ENCODE measurements around the gene HTR2C.

HTR2C gene

DNA sequence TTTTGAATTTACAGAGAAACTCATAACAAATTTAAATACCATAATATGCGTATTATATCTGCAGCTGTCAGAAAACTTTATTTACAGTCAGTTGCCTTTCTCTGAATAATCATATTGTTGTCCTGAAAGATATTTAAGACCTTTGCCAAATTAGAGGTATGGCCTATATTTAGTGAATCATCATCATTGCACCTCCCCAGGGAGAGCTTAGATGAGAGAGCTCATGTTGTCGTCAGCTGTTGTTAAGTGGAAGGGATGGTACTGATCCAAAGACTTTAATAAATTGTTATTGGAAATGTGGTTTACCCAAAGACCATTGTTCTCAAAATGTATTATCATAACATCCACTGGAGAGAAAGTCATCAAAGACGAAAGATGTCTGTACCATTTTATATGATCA lies 128.6 kb downstream of the HTR2C start:
- H3K4me3 ChIP-seq (ENCODE audit: low read depth, low read length): no peak overlapping the region
- no peak for TF ChIP-seq CTCF (IDR thresholded peaks at IDR 0.05; ENCODE audit: borderline replicate concordance, insufficient read depth, low read depth, low read length)

DNA sequence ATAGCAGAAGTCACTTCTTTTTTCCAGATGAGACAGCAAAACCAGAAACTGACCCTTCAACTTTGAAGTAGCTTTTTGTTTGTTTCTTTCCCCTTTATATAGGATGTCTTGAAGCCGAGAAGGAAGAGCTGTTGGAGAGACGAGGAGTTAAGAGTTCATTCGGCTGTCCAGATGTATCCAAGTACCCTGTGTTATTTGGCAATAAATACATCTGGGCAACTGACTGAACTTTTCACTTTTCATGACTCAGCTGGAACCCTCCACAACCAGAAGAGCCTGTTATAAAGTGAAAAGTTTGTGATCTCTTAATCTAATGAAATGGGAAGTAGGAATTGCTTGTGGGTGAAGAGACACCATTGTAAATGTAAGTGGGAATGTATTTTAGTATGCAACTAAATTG lies 131.2 kb downstream of the HTR2C start:
- no peak overlapping the region for H3K4me3 ChIP-seq (ENCODE audit: low read depth, low read length)
- no peak for TF ChIP-seq CTCF (IDR thresholded peaks at IDR 0.05; ENCODE audit: borderline replicate concordance, insufficient read depth, low read depth, low read length)

GRCh38 chrX:114717921-114718320 lies 134.0 kb downstream of the HTR2C start:
- TF ChIP-seq CTCF (IDR thresholded peaks at IDR 0.05; ENCODE audit: borderline replicate concordance, insufficient read depth, low read depth, low read length): peak; percentile 65
- H3K4me3 ChIP-seq (ENCODE audit: low read depth, low read length): no peak overlapping the region

- no peak overlapping the region for H3K4me3 ChIP-seq (ENCODE audit: low read depth, low read length)
- TF ChIP-seq CTCF (IDR thresholded peaks at IDR 0.05; ENCODE audit: borderline replicate concordance, insufficient read depth, low read depth, low read length): no peak
These were observed 182.7 kb downstream of the HTR2C start for GRCh38 chrX:114766541-114766940.

DNA sequence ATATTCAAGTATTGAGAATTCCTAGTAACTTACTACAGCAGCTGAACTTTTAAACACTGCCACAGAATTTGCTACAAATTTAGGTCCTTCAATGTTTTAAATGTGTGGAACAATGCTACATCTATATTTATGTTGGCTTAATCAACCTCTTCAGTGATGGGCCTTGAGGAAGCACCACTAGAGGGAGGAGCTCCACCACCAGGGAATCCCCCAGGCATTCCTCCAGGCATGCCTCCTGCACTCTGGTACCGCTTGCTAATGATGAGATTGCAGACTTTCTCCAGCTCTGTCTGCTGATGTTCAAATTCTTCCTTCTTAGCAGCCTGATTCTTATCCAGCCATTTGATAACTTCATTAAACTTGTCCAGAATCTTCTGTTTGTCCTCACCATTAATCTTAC lies 190.8 kb downstream of the HTR2C start:
- TF ChIP-seq CTCF (IDR thresholded peaks at IDR 0.05; ENCODE audit: borderline replicate concordance, insufficient read depth, low read depth, low read length): no peak
- no peak overlapping the region for H3K4me3 ChIP-seq (ENCODE audit: low read depth, low read length)

DNA sequence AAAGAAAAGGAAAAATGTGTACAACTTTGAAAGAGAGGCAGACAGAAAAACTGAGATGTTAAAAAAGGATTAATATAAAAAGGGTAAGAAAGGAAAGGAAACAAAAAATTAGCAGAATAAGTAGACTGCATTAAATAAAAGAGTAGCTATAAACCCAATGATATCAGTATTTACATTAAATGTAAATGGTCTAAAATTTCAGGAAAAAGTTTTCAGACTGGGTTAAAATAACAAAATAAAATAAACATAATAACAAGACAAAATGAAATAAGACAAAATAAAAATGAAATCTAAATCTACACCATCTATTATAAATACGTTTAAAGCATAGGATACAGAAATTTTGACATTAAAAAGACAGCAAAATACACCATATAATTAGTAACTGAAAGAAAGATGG lies 199.0 kb downstream of the HTR2C start:
- H3K4me3 ChIP-seq (ENCODE audit: low read depth, low read length): no peak overlapping the region

GRCh38 chrX:114787061-114787460 lies 203.2 kb downstream of the HTR2C start:
- TF ChIP-seq CTCF (IDR thresholded peaks at IDR 0.05; ENCODE audit: borderline replicate concordance, insufficient read depth, low read depth, low read length): no peak
- H3K4me3 ChIP-seq (ENCODE audit: low read depth, low read length): no peak overlapping the region

More for the DNA sequence above, 199.0 kb downstream of the HTR2C start:
- no peak for TF ChIP-seq CTCF (IDR thresholded peaks at IDR 0.05; ENCODE audit: borderline replicate concordance, insufficient read depth, low read depth, low read length)

Data from GM12875 (cell line).